ENCODE results near the gene TRIM47.

- TF ChIP-seq CTCF (IDR thresholded peaks at IDR 0.05; ENCODE audit: low read length) (no peak), EZH2 (IDR thresholded peaks at IDR 0.05; ENCODE audit: borderline replicate concordance, low read length) (no peak)
Observed at GRCh38 chr17:75925103-75925502, 46.7 kb upstream of the TRIM47 start.
